Mesenchymal stem cell (in vitro differentiated cells and primary cell): ENCODE data around the gene ECI2.

Source experiments
- DNase-seq: peaks from one replicate; pipeline ENCODE4 v3.0.0-alpha.2; 2013
- H2AFZ ChIP-seq: one replicate; pipeline ENCODE4 v1.6.1; 2013; ENCODE audit warnings: low read depth, mild to moderate bottlenecking, control low read depth, inconsistent platforms, low read length, moderate library complexity
- H2AK5ac ChIP-seq: 2 replicates; pipeline ENCODE4 v1.6.1; 2013; ENCODE audit warnings: low read length, moderate library complexity, mild to moderate bottlenecking, inconsistent platforms; ENCODE audit not compliant: severe bottlenecking
- H2BK120ac ChIP-seq: one replicate; pipeline ENCODE4 v1.6.1; 2013; ENCODE audit warnings: low read depth, mild to moderate bottlenecking, inconsistent platforms, low read length, moderate library complexity
- H2BK12ac ChIP-seq, 2 experiments: one replicate each; pipeline ENCODE4 v1.6.1; 2013; ENCODE audit warnings: inconsistent platforms in 2 of 2, low read length in 2 of 2, mild to moderate bottlenecking in 2 of 2, moderate library complexity in 2 of 2, control low read depth in 1 of 2
- H2BK15ac ChIP-seq: one replicate; pipeline ENCODE4 v1.6.1; 2013; ENCODE audit warnings: mild to moderate bottlenecking, low read depth, inconsistent platforms; ENCODE audit not compliant: poor library complexity, severe bottlenecking
- H2BK5ac ChIP-seq: 2 replicates; pipeline ENCODE4 v1.6.1; 2013; ENCODE audit warnings: low read depth, mild to moderate bottlenecking, low read length, control low read depth, inconsistent platforms; ENCODE audit not compliant: poor library complexity, severe bottlenecking
- H3K14ac ChIP-seq, 2 experiments: one replicate each; pipeline ENCODE4 v1.6.1; 2013; ENCODE audit warnings: inconsistent platforms in 2 of 2, low read length in 2 of 2, control low read depth in 1 of 2, mild to moderate bottlenecking in 1 of 2, moderate library complexity in 1 of 2
- H3K18ac ChIP-seq, 2 experiments: one replicate each; pipeline ENCODE4 v1.6.1; 2013; ENCODE audit warnings: inconsistent platforms in 2 of 2, low read length in 2 of 2, control low read depth in 1 of 2, low read depth in 1 of 2, mild to moderate bottlenecking in 1 of 2
- H3K23ac ChIP-seq, 2 experiments: one replicate each; pipeline ENCODE4 v1.6.1; 2013; ENCODE audit warnings: inconsistent platforms in 2 of 2, low read length in 2 of 2, mild to moderate bottlenecking in 2 of 2, moderate library complexity in 2 of 2, control low read depth in 1 of 2
- H3K27ac ChIP-seq: 2 replicates; pipeline ENCODE4 v1.5.1; 2013; ENCODE audit warnings: mild to moderate bottlenecking, moderate library complexity, low read length, control low read depth, inconsistent platforms; ENCODE audit not compliant: poor library complexity, severe bottlenecking
- H3K27me3 ChIP-seq, 2 experiments: 2 replicates each; pipeline versions ENCODE4 v1.6.1 to v1.7.0; 2013; ENCODE audit warnings: low read length in 2 of 2, mild to moderate bottlenecking in 2 of 2, moderate library complexity in 2 of 2, control low read depth in 1 of 2, inconsistent platforms in 1 of 2; ENCODE audit not compliant: control insufficient read depth in 1 of 2, insufficient read depth in 1 of 2
- H3K36me3 ChIP-seq, 2 experiments: 2 replicates each; pipeline versions ENCODE4 v1.6.1 to v1.7.0; 2013; ENCODE audit warnings: low read length in 2 of 2, control low read depth in 1 of 2, inconsistent platforms in 1 of 2, low read depth in 1 of 2, mild to moderate bottlenecking in 1 of 2; ENCODE audit not compliant: insufficient read depth in 2 of 2, control insufficient read depth in 1 of 2
- H3K4ac ChIP-seq, 2 experiments: one replicate each; pipeline ENCODE4 v1.6.1; 2013; ENCODE audit warnings: inconsistent platforms in 2 of 2, low read length in 2 of 2, mild to moderate bottlenecking in 2 of 2, moderate library complexity in 2 of 2, control low read depth in 1 of 2, low read depth in 1 of 2
- H3K4me1 ChIP-seq: 2 replicates; pipeline ENCODE4 v1.6.1; 2013; ENCODE audit warnings: low read depth, low read length, control low read depth; ENCODE audit not compliant: control insufficient read depth, insufficient read depth
- H3K4me2 ChIP-seq: 2 replicates; pipeline ENCODE4 v1.6.1; 2013; ENCODE audit warnings: low read length, mild to moderate bottlenecking, inconsistent platforms; ENCODE audit not compliant: poor library complexity, severe bottlenecking
- H3K4me3 ChIP-seq, 2 experiments: 2 replicates each; pipeline versions ENCODE4 v1.5.1 to v1.7.0; 2013; ENCODE audit warnings: low read length in 2 of 2, mild to moderate bottlenecking in 2 of 2, control low read depth in 1 of 2, low read depth in 1 of 2; ENCODE audit not compliant: insufficient read depth in 1 of 2
- H3K79me1 ChIP-seq: replicated peaks from 2 replicates; pipeline ENCODE4 v1.6.1; 2013; ENCODE audit warnings: mild to moderate bottlenecking, control low read depth, low read length, inconsistent platforms; ENCODE audit not compliant: poor library complexity, severe bottlenecking
- H3K9ac ChIP-seq: 2 replicates; pipeline ENCODE4 v1.7.0; 2013; ENCODE audit warnings: mild to moderate bottlenecking, low read length, moderate library complexity
- H3K9me3 ChIP-seq: 2 replicates; pipeline ENCODE4 v1.7.0; 2013; ENCODE audit warnings: mild to moderate bottlenecking, low read length; ENCODE audit not compliant: control insufficient read depth
- H4K8ac ChIP-seq: one replicate; pipeline ENCODE4 v1.6.1; 2013; ENCODE audit warnings: inconsistent platforms, mild to moderate bottlenecking, low read length, moderate library complexity
- H4K91ac ChIP-seq: one replicate; pipeline ENCODE4 v1.6.1; 2013; ENCODE audit warnings: mild to moderate bottlenecking, low read length, inconsistent platforms
- WGBS: methylation state at CpG from one replicate; pipeline ENCODE4 v1.1.7; 2013; ENCODE audit warnings: mixed read lengths; 5-methylcytosine and 5-hydroxymethylcytosine counted together

Gene ECI2

GRCh38 chr6:4159491-4159890 is 24.1 kb upstream of the ECI2 start:
- Histone ChIP-seq H3K27ac (no peak overlapping the region), H2AK5ac (no peak overlapping the region), H3K4ac (no peak overlapping the region), H2BK15ac (no peak overlapping the region), H3K27me3 (no peaks in the 10 kb centered on the region), H3K23ac (no peak overlapping the region), H4K8ac (no peak overlapping the region), H3K9ac (no peak overlapping the region), H3K4me2 (no peak overlapping the region), H3K79me1 (no peaks in the 10 kb centered on the region), H3K4me1 (no peaks in the 10 kb centered on the region), H2AFZ (no peak overlapping the region), H3K4me3 (no peak overlapping the region), H2BK5ac (no peak overlapping the region), H3K18ac (no peak overlapping the region), H3K36me3 (no peaks in the 10 kb centered on the region), H4K91ac (no peak overlapping the region), H3K14ac (no peak overlapping the region), H2BK120ac (no peak overlapping the region), H3K9me3 (no peaks in the 10 kb centered on the region), H2BK12ac (no peak overlapping the region)
- WGBS = 90% methylated on average over 6 of the region's 7 CpGs
- no peak for DNase-seq

- Histone ChIP-seq H3K14ac (no peak overlapping the region), H3K4ac (no peak overlapping the region), H3K79me1 (no peaks in the 10 kb centered on the region), H2BK15ac (no peak overlapping the region), H3K27ac (no peak overlapping the region), H3K18ac (no peak overlapping the region), H2BK120ac (no peak overlapping the region), H3K4me1 (no peaks in the 10 kb centered on the region), H3K4me2 (no peak overlapping the region), H2AFZ (no peak overlapping the region), H3K27me3 (no peaks in the 10 kb centered on the region), H3K23ac (no peak overlapping the region), H2AK5ac (no peak overlapping the region), H4K91ac (no peak overlapping the region), H4K8ac (no peak overlapping the region), H3K36me3 (no peaks in the 10 kb centered on the region), H3K9me3 (no peaks in the 10 kb centered on the region), H2BK5ac (no peak overlapping the region), H3K4me3 (no peak overlapping the region), H3K9ac (no peak overlapping the region), H2BK12ac (no peak overlapping the region)
- DNase-seq = no peak
- 94% methylated on average over 12 of the region's 12 CpGs for WGBS
Observed at GRCh38 chr6:4157506-4157905, 22.1 kb upstream of the ECI2 start.

- Histone ChIP-seq H3K79me1 (no peaks in the 10 kb centered on the region), H4K91ac (no peak overlapping the region)
- WGBS = 0% methylated on average over 5 of the region's 6 CpGs
Observed at GRCh38 chr6:4155848-4156466, 20.6 kb upstream of the ECI2 start.

GRCh38 chr6:4153514-4153985 is 18.2 kb upstream of the ECI2 start:
- Histone ChIP-seq H3K4me2 (no peak overlapping the region), H3K23ac (no peak overlapping the region), H3K9me3 (no peaks in the 10 kb centered on the region), H3K14ac (no peak overlapping the region), H3K36me3 (no peaks in the 10 kb centered on the region), H3K27ac (no peak overlapping the region), H2BK120ac (no peak overlapping the region), H3K79me1 (no peaks in the 10 kb centered on the region), H3K4me1 (no peaks in the 10 kb centered on the region), H3K4ac (no peak overlapping the region), H3K4me3 (no peak overlapping the region), H2AFZ (no peak overlapping the region), H2AK5ac (no peak overlapping the region), H3K27me3 (no peaks in the 10 kb centered on the region), H4K91ac (no peak overlapping the region), H3K9ac (no peak overlapping the region), H2BK15ac (no peak overlapping the region), H2BK12ac (no peak overlapping the region), H4K8ac (no peak overlapping the region), H3K18ac (no peak overlapping the region), H2BK5ac (no peak overlapping the region)
- DNase-seq = no peak
- WGBS = 87% methylated on average over 5 of the region's 6 CpGs

More at GRCh38 chr6:4155848-4156466, 20.6 kb upstream of the ECI2 start:
- H3K9me3 ChIP-seq = no peaks in the 10 kb centered on the region
- no peak overlapping the region for H3K4me2 ChIP-seq
- no peaks in the 10 kb centered on the region for H3K4me1 ChIP-seq
- no peak overlapping the region for H2AFZ ChIP-seq
- no peak overlapping the region for H4K8ac ChIP-seq
- no peak overlapping the region for H3K4ac ChIP-seq
- no peaks in the 10 kb centered on the region for H3K36me3 ChIP-seq
- no peak overlapping the region for H2BK15ac ChIP-seq
- no peaks in the 10 kb centered on the region for H3K27me3 ChIP-seq
- peak overlapping the region; percentile 8 for H3K9ac ChIP-seq
- no peak overlapping the region for H2AK5ac ChIP-seq
- no peak overlapping the region for H3K27ac ChIP-seq
- no peak overlapping the region for H2BK12ac ChIP-seq
- no peak overlapping the region for H3K4me3 ChIP-seq
- no peak overlapping the region for H3K14ac ChIP-seq
- no peak overlapping the region for H2BK120ac ChIP-seq
- H3K18ac ChIP-seq = no peak overlapping the region
- no peak overlapping the region for H3K23ac ChIP-seq
- peak; percentile 85 for DNase-seq
- H2BK5ac ChIP-seq = no peak overlapping the region
